NCI-H2081 treated with DMSO at 0.1 percent for 48 hours (cell line): ENCODE measurements around the gene UFSP1.

Source experiments
- DNase-seq: peaks from one replicate; lab custom pipeline; 2025; lab: John Stamatoyannopoulos, UW

UFSP1 gene

GRCh38 chr7:100895956-100896731 lies 6.6 kb upstream of the UFSP1 start:
- no peak for DNase-seq

GRCh38 chr7:100895701-100895955 lies 6.1 kb upstream of the UFSP1 start, which contains the start of gene ACHE:
ACHE (minus strand) TSS chr7:100895888; CDS start chr7:100894232, 1,656 bp downstream.
- DNase-seq, result no peak

GRCh38 chr7:100894860-100895700 lies 5.6 kb upstream of the UFSP1 start:
- no peak for DNase-seq

- no peak for DNase-seq
Measured at GRCh38 chr7:100893910-100894721, 4.6 kb upstream of the UFSP1 start.

GRCh38 chr7:100893318-100893895 lies 3.9 kb upstream of the UFSP1 start:
- no peak for DNase-seq

- DNase-seq, result no peak
Measured at GRCh38 chr7:100892364-100893317, 3.1 kb upstream of the UFSP1 start.

- DNase-seq, result no peak
Measured at GRCh38 chr7:100891568-100892247, 2.2 kb upstream of the UFSP1 start.

GRCh38 chr7:100890653-100891567 lies 1.4 kb upstream of the UFSP1 start:
- no peak for DNase-seq

- DNase-seq, result no peak
Measured at GRCh38 chr7:100888291-100888987, 1.1 kb downstream of the UFSP1 start.

GRCh38 chr7:100887516-100888290 lies 1.8 kb downstream of the UFSP1 start:
- no peak for DNase-seq

GRCh38 chr7:100886936-100887515 lies 2.5 kb downstream of the UFSP1 start:
- no peak for DNase-seq

- DNase-seq, result no peak
Measured at GRCh38 chr7:100886142-100886935, 3.2 kb downstream of the UFSP1 start.

- no peak for DNase-seq
Measured at GRCh38 chr7:100885440-100886141, 3.9 kb downstream of the UFSP1 start.

GRCh38 chr7:100884736-100885439 lies 4.6 kb downstream of the UFSP1 start:
- DNase-seq, result no peak

GRCh38 chr7:100882785-100883526 lies 6.6 kb downstream of the UFSP1 start:
- DNase-seq, result no peak
